HG02884 (cell line): Measurements from ENCODE around the gene CFAP20DC.
"Not testable (repeated sequence)": the region's sequence is repeated elsewhere in the genome, so short reads cannot be mapped to it uniquely, and the experiment has no call there.

Experiments used
- ATAC-seq: cut with Tn5 transposase; IDR thresholded peaks from one replicate; pipeline ENCODE4 v1.9.1; 2021; ENCODE audit warnings: mild to moderate bottlenecking, moderate library complexity; ENCODE audit not compliant: unreplicated experiment

Gene CFAP20DC

GRCh38 chr3:58751882-58752567 lies 297.8 kb downstream of the CFAP20DC start:
- no peak for ATAC-seq

GRCh38 chr3:58751235-58751634 lies 298.6 kb downstream of the CFAP20DC start:
- no peak for ATAC-seq

GRCh38 chr3:58749948-58750347 lies 299.9 kb downstream of the CFAP20DC start:
- no peak for ATAC-seq

GRCh38 chr3:58748024-58748423 lies 301.8 kb downstream of the CFAP20DC start:
- ATAC-seq = no peak

GRCh38 chr3:58746758-58747157 lies 303.1 kb downstream of the CFAP20DC start:
- ATAC-seq = no peak

GRCh38 chr3:58743296-58743695 lies 306.5 kb downstream of the CFAP20DC start:
- no peak for ATAC-seq

GRCh38 chr3:58742239-58742638 lies 307.6 kb downstream of the CFAP20DC start:
- ATAC-seq = no peak

- ATAC-seq = no peak
These were observed 312.2 kb downstream of the CFAP20DC start for GRCh38 chr3:58737644-58738043.

GRCh38 chr3:58731673-58732072 lies 318.2 kb downstream of the CFAP20DC start:
- ATAC-seq = no peak

- ATAC-seq = no peak
These were observed 321.1 kb downstream of the CFAP20DC start for GRCh38 chr3:58728723-58729122.

GRCh38 chr3:58725326-58725853 lies 324.4 kb downstream of the CFAP20DC start:
- ATAC-seq = peak; percentile 54

- ATAC-seq = no peak
These were observed 325.5 kb downstream of the CFAP20DC start for GRCh38 chr3:58724336-58724735.

GRCh38 chr3:58723173-58723572 lies 326.7 kb downstream of the CFAP20DC start:
- no peak for ATAC-seq

- no peak for ATAC-seq
These were observed 327.3 kb downstream of the CFAP20DC start for GRCh38 chr3:58722561-58722960.

GRCh38 chr3:58720526-58720925 lies 329.3 kb downstream of the CFAP20DC start:
- no peak for ATAC-seq

- ATAC-seq = no peak
These were observed 330.1 kb downstream of the CFAP20DC start for GRCh38 chr3:58719684-58720083.

- ATAC-seq = no peak
These were observed 336.0 kb downstream of the CFAP20DC start for GRCh38 chr3:58713715-58714401.

- ATAC-seq = no peak
These were observed 338.0 kb downstream of the CFAP20DC start for GRCh38 chr3:58711871-58712270.

- not testable (repeated sequence) for ATAC-seq
These were observed 340.8 kb downstream of the CFAP20DC start for GRCh38 chr3:58708983-58709382.

GRCh38 chr3:58708116-58708791 lies 341.6 kb downstream of the CFAP20DC start:
- ATAC-seq = no peak

GRCh38 chr3:58707390-58707930 lies 342.4 kb downstream of the CFAP20DC start:
- no peak for ATAC-seq
